Measurements from ENCODE around the gene MTPN.

MTPN gene

DNA sequence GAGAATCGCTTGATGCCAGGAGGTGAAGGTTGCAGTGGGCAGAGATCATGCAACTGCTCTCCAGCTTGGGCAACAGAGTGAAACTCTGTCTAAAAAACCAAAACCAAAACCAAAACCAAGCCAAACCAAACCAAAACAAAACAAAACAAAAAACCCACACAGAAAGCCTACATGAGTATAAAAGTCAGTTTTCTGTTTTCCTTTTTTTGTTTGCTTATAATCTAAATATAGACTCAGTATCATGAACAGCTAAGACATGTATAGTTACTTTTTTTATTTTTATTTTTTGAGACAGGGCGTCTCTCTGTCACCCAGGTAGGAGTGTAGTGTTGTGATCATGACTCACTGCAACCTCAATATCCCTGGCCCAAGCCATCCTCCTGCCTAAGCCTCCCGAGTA is 16.8 kb upstream of the MTPN start:
- ChIA-PET POLR2A (no interaction called here), CTCF (interaction anchor here (1.3 to 4.5 kb wide), 4 partner anchors 14 to 348 kb away, joined by 6 to 39 read pairs (median 12); no protein-coding TSS in a partner anchor)
- TF ChIP-seq CTCF (IDR thresholded peaks at IDR 0.05; ENCODE audit: insufficient read depth, low read length, missing control alignments), result no peak
- no peak overlapping the region for H3K4me3 ChIP-seq (ENCODE audit: low read depth, low read length)
- no peak for DNase-seq (ENCODE audit: low read depth, low spot score)

DNA sequence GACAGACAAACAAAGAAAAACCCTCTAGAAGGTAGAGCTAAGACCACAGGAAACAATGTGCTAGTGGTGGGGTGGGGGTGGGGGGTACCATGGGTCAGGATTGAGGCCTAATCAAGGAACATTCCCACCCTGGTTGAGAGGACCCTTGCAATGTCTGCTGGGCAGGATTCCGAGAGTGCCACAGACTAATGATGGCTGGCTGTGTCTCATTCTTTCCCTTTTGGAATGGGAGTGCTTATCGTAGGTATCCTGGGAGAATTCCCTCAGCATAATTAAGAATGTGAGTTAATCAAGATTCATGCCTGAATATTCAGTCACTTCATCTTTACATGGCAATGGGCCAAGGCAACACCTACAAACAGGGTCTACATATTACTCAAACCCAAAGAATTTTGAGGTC is 14.7 kb upstream of the MTPN start:
- DNase-seq (ENCODE audit: low read depth, low spot score), result no peak
- TF ChIP-seq CTCF (IDR thresholded peaks at IDR 0.05; ENCODE audit: insufficient read depth, low read length, missing control alignments), result no peak
- ChIA-PET POLR2A (no interaction called here), CTCF (interaction anchor here (0.8 to 3.2 kb wide), 2 partner anchors 13 to 191 kb away, joined by 3 to 9 read pairs; no protein-coding TSS in a partner anchor)
- H3K4me3 ChIP-seq (ENCODE audit: low read depth, low read length), result no peak overlapping the region

- DNase-seq (ENCODE audit: low read depth, low spot score), result no peak
- no peak overlapping the region for H3K4me3 ChIP-seq (ENCODE audit: low read depth, low read length)
- no peak for TF ChIP-seq CTCF (IDR thresholded peaks at IDR 0.05; ENCODE audit: insufficient read depth, low read length, missing control alignments)
- ChIA-PET CTCF (interaction anchor here (0.8 to 3.2 kb wide), 2 partner anchors 13 to 190 kb away, joined by 3 to 9 read pairs; no protein-coding TSS in a partner anchor), POLR2A (no interaction called here)
Measured at GRCh38 chr7:135991322-135991721, 14.2 kb upstream of the MTPN start.

- POLR2A ChIA-PET, result no interaction called here
- no peak for TF ChIP-seq CTCF (IDR thresholded peaks at IDR 0.05; ENCODE audit: insufficient read depth, low read length, missing control alignments)
- H3K4me3 ChIP-seq (ENCODE audit: low read depth, low read length), result no peak overlapping the region
- no peak for DNase-seq (ENCODE audit: low read depth, low spot score)
- CTCF ChIA-PET, result interaction anchor here (3.2 kb wide), 1 partner anchor 189 kb away, joined by 9 read pairs; no protein-coding TSS in a partner anchor
Measured at GRCh38 chr7:135990258-135990657, 13.1 kb upstream of the MTPN start.

GRCh38 chr7:135981958-135982646 is 4.9 kb upstream of the MTPN start:
- POLR2A ChIA-PET, result interaction anchor here (0.7 kb wide), 1 partner anchor 38 kb away, joined by 3 read pairs; no protein-coding TSS in a partner anchor
- TF ChIP-seq CTCF (IDR thresholded peaks at IDR 0.05; ENCODE audit: insufficient read depth, low read length, missing control alignments), result no peak
- CTCF ChIA-PET, result interaction anchor here (1.5 to 3.8 kb wide), 3 partner anchors 27 to 184 kb away, joined by 4 to 15 read pairs (median 4); no protein-coding TSS in a partner anchor
- no peak for DNase-seq (ENCODE audit: low read depth, low spot score)
- no peak overlapping the region for H3K4me3 ChIP-seq (ENCODE audit: low read depth, low read length)

DNA sequence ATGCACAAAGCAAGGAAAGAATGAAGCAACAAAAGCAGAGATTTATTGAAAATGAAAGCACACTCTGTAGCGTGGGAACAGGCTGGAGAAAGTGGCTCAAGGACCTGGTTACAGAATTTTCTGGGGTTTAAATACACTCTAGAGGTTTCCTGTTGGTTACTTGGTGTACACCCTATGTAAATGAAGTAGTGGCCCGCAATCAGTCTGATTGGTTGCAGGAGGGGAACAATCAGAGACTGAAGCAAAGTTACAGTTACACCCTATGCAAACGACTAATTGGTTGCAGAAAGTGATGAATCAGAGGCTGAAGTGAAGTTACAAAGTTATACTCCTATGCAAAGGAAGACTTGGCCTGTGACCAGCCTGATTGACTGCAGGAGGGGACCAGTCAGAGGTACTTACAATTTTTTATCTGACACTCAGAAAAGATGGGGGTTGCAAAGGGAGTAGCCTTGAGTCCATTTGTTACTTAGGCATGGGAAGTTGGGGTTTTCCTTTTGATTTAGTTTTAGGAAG is 3.6 kb upstream of the MTPN start:
- no peak overlapping the region for H3K4me3 ChIP-seq (ENCODE audit: low read depth, low read length)
- CTCF ChIA-PET, result interaction anchor here (1.1 to 3.8 kb wide), 2 partner anchors 28 to 180 kb away, joined by 3 to 15 read pairs; no protein-coding TSS in a partner anchor
- DNase-seq (ENCODE audit: low read depth, low spot score), result no peak

More for the DNA sequence above, 3.6 kb upstream of the MTPN start:
- POLR2A ChIA-PET, result interaction anchor here (0.6 kb wide), 1 partner anchor 14 kb away, joined by 3 read pairs; no protein-coding TSS in a partner anchor
- no peak for TF ChIP-seq CTCF (IDR thresholded peaks at IDR 0.05; ENCODE audit: insufficient read depth, low read length, missing control alignments)
